Left renal cortex interstitium (tissue), 4 donors: ENCODE data around the gene GAS2L1. TPM values are rescaled to one million over a fixed set of nuclear protein-coding genes. Genes with fewer than 3 reads are reported as not detected.

Source experiments
- DNase-seq, 4 donors: peaks; one replicate each; pipeline ENCODE4 v3.0.0-alpha.2; 2013; ENCODE audit warnings: low read depth in 4 of 4, low spot score in 2 of 4, missing footprints in 1 of 4
- polyA plus RNA-seq, 4 donors: library from polyadenylated mRNA; unstranded; fragments of 120-200 nt; gene quantifications; one replicate each; pipeline ENCODE4 v1.2.1, GENCODE V29; 2013; ENCODE audit not compliant: insufficient read length in 4 of 4

The GAS2L1 gene
- 10 to 100 TPM in 2 of 4 donors, 1 to 10 TPM in 2; 5.4 to 11.4 (median 8.5) TPM for polyA plus RNA-seq

DNA sequence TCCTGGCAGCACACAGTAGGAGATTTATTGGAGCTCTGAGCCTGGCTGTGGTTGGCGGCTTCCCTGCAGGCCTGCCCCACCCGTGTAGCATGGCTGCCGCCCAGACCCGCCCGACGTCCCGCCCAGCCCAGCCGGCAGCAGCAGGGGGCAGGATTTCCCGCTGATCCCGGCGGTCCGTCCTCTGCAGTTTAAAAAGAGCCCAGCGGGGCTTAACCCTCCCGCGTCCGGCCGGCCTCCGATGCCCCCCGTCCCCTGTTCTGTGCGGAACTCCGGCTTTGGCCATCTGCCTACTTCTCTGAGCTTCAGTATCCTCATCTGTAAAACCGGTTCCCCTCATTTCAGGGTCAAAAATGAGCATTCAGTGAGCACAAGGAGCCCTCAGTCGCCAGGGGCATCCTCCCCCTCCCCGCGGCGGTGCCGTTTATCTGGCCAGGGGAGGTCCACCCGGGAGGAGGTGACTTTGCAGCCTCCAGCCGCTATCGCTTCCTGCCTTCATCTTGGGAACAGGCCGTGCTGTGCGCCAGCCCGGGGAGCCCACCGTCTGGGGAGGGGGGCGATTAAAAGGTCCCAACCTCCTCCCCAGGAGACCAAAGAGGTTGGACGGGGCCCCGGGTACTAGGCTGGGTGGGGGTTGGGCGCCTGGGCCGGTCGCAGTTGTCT lies at the start of gene GAS2L1:
GAS2L1 (plus strand) TSS at position 476 of the 660 bp plus-strand sequence. CDS start 1,456 bp downstream, outside the sequence.
- DNase-seq = peak in 3 of 4 donors; percentile 56 to 68 (median 61)

GRCh38 chr22:29257751-29258181 lies 48.7 kb upstream of the GAS2L1 start:
- no peak for DNase-seq

DNA sequence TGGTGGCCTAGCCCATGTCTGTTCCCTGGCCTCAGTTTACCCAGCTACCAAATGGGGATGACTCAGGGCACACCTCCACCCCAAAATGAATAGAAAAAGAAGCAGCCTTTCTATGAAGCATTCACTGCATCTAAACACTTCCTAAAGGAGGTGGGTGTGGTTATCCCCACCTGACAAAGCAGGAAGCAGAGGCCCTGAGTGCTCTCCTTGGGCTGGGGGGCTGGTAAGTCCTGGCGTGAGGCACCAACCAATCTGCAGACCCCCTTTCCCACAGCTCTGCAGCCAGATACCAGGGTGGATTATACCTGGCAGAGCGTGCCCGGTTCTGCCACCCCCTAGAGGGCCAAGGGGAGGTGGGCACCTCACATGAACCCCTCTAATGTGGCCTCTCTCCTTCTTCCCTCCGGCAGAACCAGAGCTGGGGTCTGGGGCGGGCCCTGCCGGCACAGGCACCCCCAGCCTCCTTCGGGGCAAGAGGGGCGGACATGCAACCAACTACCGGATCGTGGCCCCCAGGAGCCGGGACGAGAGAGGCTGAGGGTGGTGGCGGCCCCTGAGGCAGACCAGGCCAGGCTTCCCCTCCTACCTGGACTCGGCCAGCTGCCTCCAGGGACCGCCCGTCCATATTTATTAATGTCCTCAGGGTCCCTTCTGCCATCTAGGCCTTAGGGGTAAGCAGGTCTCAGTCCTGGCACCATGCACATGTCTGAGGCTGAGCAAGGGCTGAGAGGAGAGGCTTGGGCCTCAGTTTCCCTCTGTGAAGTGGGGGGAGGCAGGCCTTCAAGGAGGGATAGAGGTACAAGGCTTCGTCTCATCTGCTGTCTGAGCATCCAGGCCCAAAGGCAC lies 47.8 kb upstream of the GAS2L1 start:
- DNase-seq = no peak

DNA sequence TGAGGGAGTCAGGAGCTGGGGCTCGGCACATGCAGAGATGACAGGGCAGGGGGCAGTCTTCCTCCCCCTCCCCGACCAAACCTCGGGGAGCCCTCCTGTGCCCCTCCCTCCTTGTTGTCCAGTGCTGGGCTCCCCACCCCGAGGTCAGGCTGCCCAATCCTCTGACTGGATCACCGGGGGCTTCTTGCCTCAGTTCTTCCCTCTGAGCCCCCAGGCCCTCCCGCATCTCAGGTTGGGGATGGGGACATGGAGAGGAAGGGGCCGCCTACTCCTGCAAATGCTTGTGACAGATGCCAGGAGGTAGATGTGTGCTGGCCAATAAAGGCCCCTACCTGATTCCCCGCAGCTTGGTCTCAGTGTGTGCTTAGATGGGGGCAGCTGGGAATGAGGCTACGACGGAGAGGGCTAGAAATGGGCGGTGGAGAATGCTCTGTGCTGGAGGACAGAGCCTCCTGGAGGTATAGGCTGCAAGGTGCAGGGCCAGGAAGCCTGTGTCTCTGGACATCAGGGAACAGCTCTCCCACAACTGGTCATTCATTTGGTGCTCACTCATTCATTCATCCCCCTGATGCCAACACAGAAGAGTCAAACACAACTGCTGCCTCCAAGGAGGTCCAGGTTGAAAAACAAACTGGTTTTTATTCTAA lies 47.1 kb upstream of the GAS2L1 start:
- no peak for DNase-seq

DNA sequence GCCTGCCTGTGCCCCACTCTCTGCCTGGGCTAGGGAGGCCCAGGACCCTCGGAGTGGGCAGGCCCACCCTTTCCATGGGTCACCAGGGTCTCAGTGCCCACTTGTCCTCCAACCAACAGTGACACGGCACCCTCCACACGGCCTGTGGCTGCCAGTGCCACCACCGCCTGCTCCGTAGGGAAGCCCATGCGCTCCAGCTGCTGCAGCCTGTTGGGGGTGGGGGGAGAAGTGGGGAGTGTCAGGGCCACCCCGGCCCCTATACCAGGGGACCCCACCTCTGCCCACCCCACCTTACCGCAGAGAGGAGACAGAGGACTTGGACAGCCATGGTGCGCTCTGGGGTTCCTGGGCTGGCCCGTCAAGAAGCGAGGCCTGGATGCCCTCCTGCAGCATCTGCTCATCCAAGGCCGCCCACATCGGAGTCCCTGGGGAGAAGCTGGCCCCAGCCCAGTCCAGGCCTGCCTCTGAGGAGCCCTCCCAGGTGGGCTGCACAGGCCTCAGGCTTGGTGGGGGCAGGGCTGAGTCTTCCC lies 46.4 kb upstream of the GAS2L1 start:
- DNase-seq = no peak

DNA sequence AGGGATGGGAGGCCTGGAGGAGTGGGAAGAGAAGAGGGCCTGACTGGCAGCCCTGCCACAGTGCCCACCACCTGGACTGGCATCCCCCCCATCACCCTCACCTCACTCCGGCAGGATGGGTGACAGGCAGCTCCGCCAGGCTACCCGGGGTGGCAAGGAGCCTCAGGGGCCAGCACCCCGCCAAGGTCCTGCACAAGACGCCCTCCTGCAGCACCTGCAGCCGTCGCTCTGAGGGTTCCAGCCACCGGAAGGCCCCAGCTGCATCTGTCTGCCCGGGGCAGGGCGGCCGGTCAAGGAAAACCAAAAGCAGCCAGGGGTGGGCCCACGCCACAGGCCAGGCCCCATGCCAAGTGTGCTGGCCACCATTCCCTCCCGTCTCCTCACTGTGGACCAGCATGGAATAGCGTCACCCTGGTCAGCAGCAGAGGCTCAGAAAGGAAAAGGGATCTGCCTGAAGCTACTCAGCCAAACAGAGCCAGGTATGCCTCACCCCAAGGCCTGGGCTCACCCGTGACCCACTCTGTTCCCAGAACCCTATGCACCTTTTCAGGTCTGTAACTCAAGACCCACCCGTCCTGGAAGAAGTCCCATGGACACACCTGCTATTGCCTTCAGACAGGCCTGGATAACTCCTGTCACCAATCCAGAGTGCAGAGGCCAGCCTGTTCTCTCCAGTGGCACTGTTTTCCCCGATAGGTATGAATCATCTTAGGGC lies 45.7 kb upstream of the GAS2L1 start:
- DNase-seq = no peak

GRCh38 chr22:29263791-29264276 lies 42.6 kb upstream of the GAS2L1 start:
- no peak for DNase-seq

DNA sequence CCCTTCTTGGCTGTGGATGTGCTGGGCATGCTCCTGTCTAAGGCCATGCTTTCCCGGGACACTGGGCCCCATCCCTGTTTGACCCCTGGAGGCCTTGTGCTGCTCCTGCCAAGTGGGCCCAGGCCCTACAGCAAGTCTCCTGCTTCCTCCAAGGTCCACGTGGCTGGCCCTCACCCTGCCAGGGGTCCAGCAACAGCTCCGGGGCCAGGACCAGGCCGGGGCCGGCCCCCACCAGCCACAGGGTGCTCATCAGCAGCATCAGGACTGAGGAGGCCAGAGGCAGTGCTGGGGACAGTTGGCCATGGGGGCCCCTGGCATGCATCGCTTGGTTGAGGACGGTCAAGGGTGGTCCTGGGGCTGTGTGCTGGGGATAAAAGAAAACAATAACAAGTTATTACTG lies 41.1 kb upstream of the GAS2L1 start:
- DNase-seq = no peak

GRCh38 chr22:29265929-29266328 lies 40.5 kb upstream of the GAS2L1 start:
- DNase-seq = no peak

GRCh38 chr22:29266564-29267461 lies 39.6 kb upstream of the GAS2L1 start:
- no peak for DNase-seq

DNA sequence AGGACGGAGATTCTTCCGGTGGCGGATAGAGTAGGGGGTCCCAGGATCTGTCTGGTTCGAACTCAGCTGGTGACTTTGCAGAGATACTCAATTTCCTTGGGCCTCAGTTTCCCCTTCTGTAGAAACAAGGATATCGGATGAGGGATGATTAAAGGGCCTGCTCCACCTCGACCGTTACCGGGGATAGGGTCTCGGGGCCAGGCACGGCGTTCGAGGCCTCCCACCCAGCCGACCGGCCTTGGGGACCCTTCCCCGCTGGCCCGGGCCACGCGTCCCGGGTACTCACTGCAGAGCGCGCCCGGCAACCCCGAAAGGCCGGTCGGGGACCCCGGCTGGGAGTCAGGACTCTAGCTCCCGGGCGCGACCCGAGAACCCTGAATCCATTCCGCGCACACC lies 39.0 kb upstream of the GAS2L1 start:
- peak in 1 of 4 donors; percentile 48 for DNase-seq

GRCh38 chr22:29267858-29268510 lies 38.5 kb upstream of the GAS2L1 start, which contains the start of the genes EWSR1 and RHBDD3:
TSS of gene EWSR1 (plus strand) at chr22:29268268. CDS start at chr22:29268337, 69 bp downstream.
TSS of gene RHBDD3 (minus strand) at chr22:29267981. CDS start at chr22:29265626, 2,355 bp downstream.
- DNase-seq = peak; percentile 91 to 98 (median 94)

GRCh38 chr22:29268511-29269229 lies 37.8 kb upstream of the GAS2L1 start:
- DNase-seq = peak in 3 of 4 donors; percentile 24 to 42 (median 31)

DNA sequence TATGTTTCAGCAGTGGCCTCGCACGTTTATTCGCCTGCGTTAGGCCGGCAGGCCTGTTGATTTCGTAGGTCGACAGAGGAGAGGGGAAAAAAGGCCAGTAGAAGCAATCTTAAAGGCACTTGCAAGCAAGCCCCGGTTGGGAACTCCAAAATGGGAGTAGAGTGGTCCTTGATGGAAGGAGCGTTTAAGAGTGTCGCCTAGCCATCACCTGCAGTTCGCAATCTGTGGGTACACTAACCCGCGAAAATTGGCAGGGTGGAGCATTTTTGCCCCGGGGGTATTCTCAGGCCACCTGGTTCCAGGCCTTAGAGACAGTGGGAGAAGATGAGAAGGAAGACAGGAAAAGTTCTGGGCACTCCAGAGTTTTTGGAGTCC lies 37.2 kb upstream of the GAS2L1 start:
- no peak for DNase-seq

- DNase-seq = no peak
Observed at GRCh38 chr22:29269731-29270474, 36.5 kb upstream of the GAS2L1 start.

- no peak for DNase-seq
Observed at GRCh38 chr22:29270475-29271271, 35.8 kb upstream of the GAS2L1 start.
